HEK293T (cell line): ENCODE measurements around the gene CD151.

Source experiments
- FOXA1 ChIP-seq: fragments of 450-650 bp; IDR thresholded peaks from 2 replicates; pipeline ENCODE4 v1.6.1; 2016; ENCODE audit warnings: mild to moderate bottlenecking
- FOXM1 ChIP-seq: fragments of 450-650 bp; IDR thresholded peaks from 2 replicates; pipeline ENCODE4 v1.6.1; 2017; ENCODE audit warnings: mild to moderate bottlenecking, borderline replicate concordance

GRCh38 chr11:848380-848931 is 15.7 kb downstream of the CD151 start:
- no peak for TF ChIP-seq FOXM1
- no peak for TF ChIP-seq FOXA1
